Stomach smooth muscle (tissue), 2 donors: ENCODE data around the gene ZEB1.
"Not testable (repeated sequence)": the region's sequence is repeated elsewhere in the genome, so short reads cannot be mapped to it uniquely, and the experiment has no call there.

Experiments
- H3K27ac ChIP-seq: one replicate; pipeline ENCODE4 v1.7.0; 2013; ENCODE audit warnings: mild to moderate bottlenecking, low read length, inconsistent platforms
- H3K27me3 ChIP-seq, 2 donors: one replicate each; pipeline ENCODE4 v1.7.0; 2013; ENCODE audit warnings: low read length in 2 of 2; ENCODE audit not compliant: insufficient read depth in 2 of 2, control insufficient read depth in 1 of 2
- H3K36me3 ChIP-seq, 2 donors: one replicate each; pipeline ENCODE4 v1.7.0; 2013; ENCODE audit warnings: low read length in 2 of 2; ENCODE audit not compliant: control insufficient read depth in 2 of 2, insufficient read depth in 2 of 2
- H3K4me1 ChIP-seq: one replicate; pipeline ENCODE4 v1.7.0; 2013; ENCODE audit warnings: low read length; ENCODE audit not compliant: control insufficient read depth, insufficient read depth
- H3K4me3 ChIP-seq, 2 donors: one replicate each; pipeline ENCODE4 v1.7.0; 2013; ENCODE audit warnings: low read length in 2 of 2
- H3K9ac ChIP-seq, 2 donors: one replicate each; pipeline ENCODE4 v1.7.0; 2013; ENCODE audit warnings: low read length in 2 of 2, mild to moderate bottlenecking in 1 of 2
- H3K9me3 ChIP-seq, 2 donors: one replicate each; pipeline ENCODE4 v1.7.0; 2013; ENCODE audit warnings: low read length in 2 of 2; ENCODE audit not compliant: control insufficient read depth in 2 of 2
- donor health status: healthy.
- donor health status: Pancreatic carcinoma.

ZEB1 gene

DNA sequence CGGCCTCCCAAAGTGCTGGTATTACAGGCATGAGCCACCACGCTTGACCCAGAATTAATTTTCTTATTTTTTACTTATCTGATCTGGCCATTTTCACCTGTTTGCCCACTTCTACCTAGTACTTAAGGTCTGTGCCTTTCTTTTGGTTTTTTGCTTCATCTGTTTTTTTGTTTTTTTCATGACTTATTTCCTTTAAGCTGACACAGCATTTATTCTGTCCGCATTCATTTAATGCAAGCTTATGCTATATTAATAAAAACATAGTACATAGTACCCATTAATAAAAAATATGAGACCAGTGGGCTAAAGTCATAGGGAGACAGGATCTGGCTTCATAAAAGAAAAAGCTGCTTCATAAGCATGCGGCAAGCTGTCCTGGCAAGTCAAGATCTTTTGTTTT is 205.4 kb downstream of the ZEB1 start:
- no peaks in the 10 kb centered on the region for H3K9me3 ChIP-seq
- no peak overlapping the region for H3K27ac ChIP-seq
- H3K4me3 ChIP-seq = no peak overlapping the region
- H3K36me3 ChIP-seq = peaks cover 25 to 40% of the 10 kb centered on the region in 2 donors
- H3K9ac ChIP-seq = no peak overlapping the region
- H3K27me3 ChIP-seq = no peaks in the 10 kb centered on the region
- H3K4me1 ChIP-seq = no peaks in the 10 kb centered on the region

DNA sequence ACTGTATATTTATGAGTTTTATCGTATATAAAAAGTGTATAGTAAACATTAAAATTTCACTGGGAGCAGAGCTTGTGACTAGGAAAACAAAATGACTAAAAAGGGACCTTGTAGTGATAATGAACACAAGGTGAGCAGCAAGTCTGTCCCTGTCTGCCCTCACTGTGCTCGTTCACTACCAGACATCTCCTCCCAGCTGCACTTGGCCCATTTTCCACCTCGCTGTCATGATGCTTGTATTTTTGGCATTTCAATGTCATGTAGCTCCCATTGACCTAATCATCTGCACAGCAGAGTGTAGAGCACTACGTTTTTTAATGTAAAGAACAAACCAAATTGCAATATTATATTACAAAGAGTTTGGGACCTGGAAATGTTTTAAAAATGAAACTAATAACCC is 207.2 kb downstream of the ZEB1 start:
- Histone ChIP-seq H3K9me3 (no peaks in the 10 kb centered on the region), H3K27ac (no peak overlapping the region), H3K27me3 (no peaks in the 10 kb centered on the region), H3K9ac (no peak overlapping the region), H3K4me1 (no peaks in the 10 kb centered on the region), H3K4me3 (no peak overlapping the region), H3K36me3 (peaks cover 15 to 27% of the 10 kb centered on the region in 2 donors)

DNA sequence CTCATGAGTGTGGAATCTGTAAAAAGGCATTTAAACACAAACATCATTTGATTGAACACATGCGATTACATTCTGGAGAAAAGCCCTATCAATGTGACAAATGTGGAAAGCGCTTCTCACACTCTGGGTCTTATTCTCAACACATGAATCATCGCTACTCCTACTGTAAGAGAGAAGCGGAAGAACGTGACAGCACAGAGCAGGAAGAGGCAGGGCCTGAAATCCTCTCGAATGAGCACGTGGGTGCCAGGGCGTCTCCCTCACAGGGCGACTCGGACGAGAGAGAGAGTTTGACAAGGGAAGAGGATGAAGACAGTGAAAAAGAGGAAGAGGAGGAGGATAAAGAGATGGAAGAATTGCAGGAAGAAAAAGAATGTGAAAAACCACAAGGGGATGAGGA is 207.7 kb downstream of the ZEB1 start:
- H3K9me3 ChIP-seq = no peaks in the 10 kb centered on the region
- H3K27ac ChIP-seq = no peak overlapping the region
- H3K27me3 ChIP-seq = no peaks in the 10 kb centered on the region
- H3K4me3 ChIP-seq = no peak overlapping the region
- H3K4me1 ChIP-seq = no peaks in the 10 kb centered on the region
- H3K9ac ChIP-seq = no peak overlapping the region
- H3K36me3 ChIP-seq = peaks cover 10 to 23% of the 10 kb centered on the region in 2 donors

DNA sequence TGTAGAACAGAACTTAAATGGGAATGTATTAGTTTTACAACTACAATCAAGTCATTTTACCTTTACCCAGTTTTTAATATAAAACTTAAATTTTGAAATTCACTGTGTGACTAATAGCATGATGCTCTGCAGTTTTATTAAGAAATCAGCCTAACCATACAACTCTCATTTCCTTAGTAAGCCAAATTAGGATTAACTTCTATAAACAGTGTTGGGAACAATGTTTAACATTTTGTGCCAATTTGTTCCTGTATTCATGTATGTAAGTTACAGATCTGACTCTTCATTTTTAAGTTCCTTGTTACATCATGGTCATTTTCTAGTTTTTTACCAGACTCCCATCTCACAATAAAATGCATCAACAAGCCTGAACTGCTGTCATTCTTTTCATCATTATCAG is 209.8 kb downstream of the ZEB1 start:
- H3K27ac ChIP-seq = no peak overlapping the region
- H3K4me3 ChIP-seq = no peak overlapping the region
- H3K36me3 ChIP-seq = peaks cover 7 to 23% of the 10 kb centered on the region in 2 donors
- H3K4me1 ChIP-seq = no peaks in the 10 kb centered on the region
- H3K9ac ChIP-seq = no peak overlapping the region
- H3K27me3 ChIP-seq = no peaks in the 10 kb centered on the region
- no peaks in the 10 kb centered on the region for H3K9me3 ChIP-seq

GRCh38 chr10:31536302-31536701 is 217.3 kb downstream of the ZEB1 start:
- Histone ChIP-seq H3K36me3 (no peaks in the 10 kb centered on the region), H3K27me3 (no peaks in the 10 kb centered on the region), H3K9ac (no peak overlapping the region), H3K4me1 (peaks cover 5% of the 10 kb centered on the region), H3K27ac (no peak overlapping the region), H3K9me3 (no peaks in the 10 kb centered on the region), H3K4me3 (no peak overlapping the region)

DNA sequence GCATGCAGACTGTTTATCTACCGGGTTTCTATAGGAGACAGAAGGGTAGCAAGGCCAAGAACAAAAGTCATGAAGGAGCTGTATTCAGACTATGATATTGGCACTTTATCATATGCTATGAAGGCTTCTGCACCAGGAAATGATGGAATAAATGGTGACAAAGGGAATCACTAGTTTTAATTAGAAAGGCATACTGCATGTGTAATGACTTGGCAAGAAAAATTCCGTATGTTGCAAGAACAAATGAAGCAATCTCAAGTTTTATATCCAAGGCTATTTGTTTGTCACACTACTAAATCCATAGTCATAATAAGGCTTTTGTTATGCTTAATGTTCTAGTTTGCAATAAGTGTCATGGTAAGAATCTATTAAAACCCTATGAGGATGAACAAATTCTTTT is 230.9 kb downstream of the ZEB1 start:
- Histone ChIP-seq H3K9ac (no peak overlapping the region), H3K4me3 (no peak overlapping the region), H3K9me3 (no peaks in the 10 kb centered on the region), H3K27ac (no peak overlapping the region), H3K27me3 (no peaks in the 10 kb centered on the region), H3K4me1 (no peaks in the 10 kb centered on the region), H3K36me3 (no peaks in the 10 kb centered on the region)

DNA sequence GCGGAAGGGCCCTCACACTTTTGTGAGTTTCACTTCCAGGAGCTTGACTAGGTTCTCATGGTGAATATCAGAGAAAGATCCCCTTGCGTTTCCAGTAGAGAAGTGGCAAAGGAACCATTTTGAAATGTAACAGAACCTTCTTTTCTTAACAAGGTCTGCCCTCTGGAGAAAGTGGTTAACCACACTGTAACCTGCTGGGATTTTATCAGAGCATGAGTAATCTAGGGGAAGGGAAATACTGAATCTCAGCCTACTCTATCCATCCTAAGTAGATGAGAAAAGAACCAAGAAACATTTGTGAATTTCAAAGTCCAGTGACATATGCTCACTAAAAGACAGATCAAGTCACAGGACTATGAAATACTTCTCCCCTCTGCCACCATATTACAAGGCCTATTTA is 235.5 kb downstream of the ZEB1 start:
- H3K27ac ChIP-seq = no peak overlapping the region
- H3K27me3 ChIP-seq = no peaks in the 10 kb centered on the region
- H3K9ac ChIP-seq = no peak overlapping the region
- H3K4me1 ChIP-seq = no peaks in the 10 kb centered on the region
- H3K9me3 ChIP-seq = peaks cover 2 to 3% of the 10 kb centered on the region in 2 donors
- H3K36me3 ChIP-seq = no peaks in the 10 kb centered on the region
- H3K4me3 ChIP-seq = no peak overlapping the region

DNA sequence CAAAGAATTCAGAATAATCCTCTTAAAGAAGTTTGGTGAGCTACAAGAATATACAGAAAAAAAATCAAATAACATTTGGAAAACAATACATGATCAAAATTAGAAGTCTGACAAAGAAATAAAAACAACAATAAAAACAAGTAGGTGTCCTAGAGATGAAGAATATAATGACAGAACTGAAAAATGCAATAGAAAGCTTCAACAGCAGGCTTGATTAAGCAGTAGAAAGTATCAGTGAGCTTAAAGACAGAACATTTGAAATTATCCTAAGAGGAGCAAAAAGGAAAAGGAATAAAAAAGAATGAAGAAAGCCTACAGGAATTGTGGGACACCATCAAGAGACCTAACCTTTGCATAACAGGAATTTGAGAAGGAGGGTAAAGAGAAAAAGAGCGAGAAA is 238.8 kb downstream of the ZEB1 start:
- Histone ChIP-seq H3K9me3 (peaks cover 3 to 7% of the 10 kb centered on the region in 2 donors), H3K4me3 (no peak overlapping the region), H3K4me1 (no peaks in the 10 kb centered on the region), H3K27me3 (no peaks in the 10 kb centered on the region), H3K36me3 (no peaks in the 10 kb centered on the region), H3K27ac (no peak overlapping the region), H3K9ac (no peak overlapping the region)

DNA sequence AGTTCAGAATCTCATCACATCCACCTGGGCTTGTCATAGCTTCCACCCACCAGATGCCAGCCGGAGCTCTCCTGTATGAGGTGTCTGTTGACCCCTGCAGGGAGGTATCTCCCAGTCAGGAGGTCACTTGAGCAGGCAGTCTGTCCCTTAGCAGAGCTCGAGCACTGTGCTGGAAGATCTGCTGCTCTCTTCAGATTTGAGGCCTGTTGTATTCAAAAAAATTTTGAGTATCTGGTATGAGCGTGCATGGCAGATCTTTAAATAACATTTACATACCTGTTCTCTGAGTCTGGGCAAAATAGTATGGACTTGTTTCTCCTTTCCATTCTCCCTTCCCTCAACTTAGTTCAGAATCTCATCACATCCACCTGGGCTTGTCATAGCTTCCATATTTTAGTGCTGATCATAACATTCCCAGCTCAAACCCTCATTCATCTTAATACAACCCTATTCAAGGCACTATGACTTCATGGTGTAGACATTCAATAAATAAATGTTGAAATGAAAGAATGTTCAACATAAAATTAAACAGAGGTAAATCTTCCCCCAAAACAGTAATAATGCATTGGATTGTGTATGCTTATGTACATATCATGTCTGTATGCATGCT is 249.3 kb downstream of the ZEB1 start:
- not testable (repeated sequence) for H3K9ac ChIP-seq, H3K27me3 ChIP-seq, H3K9me3 ChIP-seq, H3K36me3 ChIP-seq, H3K4me1 ChIP-seq, H3K27ac ChIP-seq, H3K4me3 ChIP-seq

DNA sequence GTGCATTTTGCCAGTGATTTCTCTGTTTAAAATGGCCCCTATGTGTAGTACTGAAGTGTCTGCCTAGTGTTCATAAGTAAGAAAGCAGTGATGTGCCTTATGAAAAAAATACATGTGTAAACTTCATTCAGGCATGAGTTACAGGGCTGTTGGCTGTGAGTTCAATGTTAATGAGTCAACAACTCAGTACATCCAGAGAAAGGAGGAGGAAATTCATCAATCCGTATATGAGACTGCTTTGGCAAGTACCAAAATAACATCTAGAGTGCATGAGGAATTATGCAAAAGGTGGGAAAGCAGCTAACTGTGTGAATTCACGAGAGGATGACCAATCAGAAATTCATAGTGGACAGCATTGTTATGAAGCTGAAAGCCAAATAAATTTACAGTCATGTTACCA is 255.6 kb downstream of the ZEB1 start:
- no peak overlapping the region for H3K27ac ChIP-seq
- no peak overlapping the region for H3K9ac ChIP-seq
- no peaks in the 10 kb centered on the region for H3K27me3 ChIP-seq
- H3K9me3 ChIP-seq = peaks cover 0 to 3% of the 10 kb centered on the region in 2 donors
- H3K4me1 ChIP-seq = no peaks in the 10 kb centered on the region
- no peak overlapping the region for H3K4me3 ChIP-seq
- no peaks in the 10 kb centered on the region for H3K36me3 ChIP-seq

GRCh38 chr10:31578181-31578852 is 259.3 kb downstream of the ZEB1 start:
- Histone ChIP-seq H3K9ac (no peak overlapping the region), H3K36me3 (no peaks in the 10 kb centered on the region), H3K9me3 (peaks cover 0 to 3% of the 10 kb centered on the region in 2 donors), H3K27me3 (no peaks in the 10 kb centered on the region), H3K27ac (no peak overlapping the region), H3K4me1 (peaks cover 14% of the 10 kb centered on the region), H3K4me3 (no peak overlapping the region)
